Mammary epithelial cell (primary cell): Measurements from ENCODE around the gene JAK3.

Experiments
- CTCF ChIP-seq, 2 donors: IDR thresholded peaks in 1 of 2; conservative IDR thresholded peaks in 1 of 2; 2 replicates each; pipeline ENCODE4 v1.5.1; 2011 to 2012; ENCODE audit warnings: inconsistent platforms in 2 of 2, low read length in 2 of 2, mild to moderate bottlenecking in 2 of 2, control low read depth in 1 of 2, low read depth in 1 of 2; ENCODE audit not compliant: insufficient read depth in 1 of 2; ENCODE audit errors: extremely low read depth in 1 of 2
- EZH2 ChIP-seq: IDR thresholded peaks from 2 replicates; pipeline ENCODE4 v1.6.1; 2012; ENCODE audit warnings: low read length, inconsistent platforms, borderline replicate concordance

DNA sequence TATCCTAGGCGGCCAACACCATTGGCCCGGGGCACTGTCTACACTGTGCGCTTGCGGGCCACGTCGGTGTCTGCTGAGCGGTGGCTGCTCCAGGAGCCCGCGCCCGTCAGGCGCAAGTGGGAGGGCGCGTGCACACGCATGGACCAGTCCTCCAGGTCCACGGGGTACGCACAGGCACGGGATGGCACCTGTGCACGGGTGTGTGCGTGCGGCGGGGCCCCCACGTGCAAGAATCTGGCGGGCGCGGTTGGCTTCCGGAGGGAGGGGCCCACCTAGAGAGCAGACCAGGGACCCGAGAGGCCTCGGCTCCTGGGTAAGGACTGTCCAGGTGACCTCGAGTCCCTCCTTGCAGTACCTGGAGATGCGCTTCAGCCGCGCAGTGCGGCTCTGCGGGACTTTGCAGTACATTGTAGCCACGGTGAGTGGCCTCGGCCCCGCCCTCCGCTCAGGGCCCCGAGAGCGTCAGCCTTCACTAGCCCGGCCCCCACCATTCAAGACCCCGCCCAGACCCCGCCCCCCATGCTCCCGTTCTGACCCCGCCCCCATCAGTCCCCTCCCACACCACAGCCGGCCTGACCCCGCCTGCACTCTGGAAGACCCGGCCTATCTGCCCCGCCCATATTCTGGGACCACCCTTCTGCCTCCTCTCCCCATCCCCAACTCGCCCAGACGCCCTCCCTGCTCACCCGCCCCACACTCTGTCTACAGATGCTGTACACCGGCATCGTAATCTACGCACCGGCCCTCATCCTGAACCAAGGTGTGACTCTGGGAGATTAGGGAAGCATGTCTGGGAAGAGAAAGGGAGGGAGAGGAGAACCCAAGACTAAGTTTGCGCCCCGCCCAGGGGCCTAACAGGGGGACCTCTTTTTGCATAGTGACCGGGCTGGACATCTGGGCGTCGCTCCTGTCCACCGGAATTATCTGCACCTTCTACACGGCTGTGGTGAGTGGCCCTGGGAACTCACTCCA, 26.3 kb upstream of the JAK3 start:
- TF ChIP-seq CTCF (conservative IDR thresholded peaks at IDR 0.05 in 1 of 2, IDR thresholded peaks at IDR 0.05 in 1 of 2; ENCODE audit: extremely low read depth in 1 of 2, insufficient read depth in 1 of 2, low read depth in 1 of 2, low read length in 2 of 2) (no peak), EZH2 (no peak)
